ENCODE data around the gene TM7SF2.

TM7SF2 gene

DNA sequence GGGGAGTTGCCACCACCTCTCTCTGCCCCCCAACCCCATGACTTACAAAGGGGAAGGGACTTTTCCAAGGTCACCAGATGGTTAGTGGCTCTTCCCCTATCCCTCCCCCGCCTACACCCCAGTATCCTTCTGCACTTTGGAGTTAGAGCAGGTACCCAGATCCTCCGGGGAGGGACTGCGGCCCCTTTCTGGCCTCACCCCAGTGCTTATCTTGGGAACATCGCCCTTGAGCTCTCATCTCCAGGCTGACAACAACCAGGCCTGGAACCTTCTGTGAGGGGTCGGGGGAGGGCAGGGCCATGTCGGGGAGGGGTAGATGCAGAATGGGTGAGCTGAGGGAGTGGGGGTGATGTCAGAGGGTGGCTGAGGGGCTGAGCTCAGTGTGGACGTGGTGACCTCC is 45.8 kb upstream of the TM7SF2 start:
- no peaks in the 10 kb centered on the region for H3K36me3 ChIP-seq (ENCODE audit: insufficient read depth, low read length)
- H3K27me3 ChIP-seq (ENCODE audit: insufficient read depth, low read length, poor library complexity), result no peaks in the 10 kb centered on the region
- H3K9ac ChIP-seq (ENCODE audit: low read depth, low read length), result no peak overlapping the region
- no peaks in the 10 kb centered on the region for H4K20me1 ChIP-seq (ENCODE audit: insufficient read depth, low read length)
- no peak overlapping the region for H2AFZ ChIP-seq (ENCODE audit: low read depth, low read length)
- ATAC-seq (ENCODE audit: insufficient read depth, low read depth), result no peak
- H3K27ac ChIP-seq (ENCODE audit: low read length), result no peak overlapping the region
- no peak overlapping the region for H3K4me3 ChIP-seq (ENCODE audit: low read depth in 1 of 2, low read length in 2 of 2)
- H3K9me3 ChIP-seq (ENCODE audit: insufficient read depth, low read length, severe bottlenecking), result no peaks in the 10 kb centered on the region
- no peak for DNase-seq
- no peak overlapping the region for H3K4me2 ChIP-seq (ENCODE audit: insufficient read depth, low read length)
- no peaks in the 10 kb centered on the region for H3K79me2 ChIP-seq (ENCODE audit: insufficient read depth, low read length)
- no peak for TF ChIP-seq EZH2 (IDR thresholded peaks at IDR 0.05; ENCODE audit: borderline replicate concordance, low read depth, low read length, severe bottlenecking)
- TF ChIP-seq, protein P1, sequence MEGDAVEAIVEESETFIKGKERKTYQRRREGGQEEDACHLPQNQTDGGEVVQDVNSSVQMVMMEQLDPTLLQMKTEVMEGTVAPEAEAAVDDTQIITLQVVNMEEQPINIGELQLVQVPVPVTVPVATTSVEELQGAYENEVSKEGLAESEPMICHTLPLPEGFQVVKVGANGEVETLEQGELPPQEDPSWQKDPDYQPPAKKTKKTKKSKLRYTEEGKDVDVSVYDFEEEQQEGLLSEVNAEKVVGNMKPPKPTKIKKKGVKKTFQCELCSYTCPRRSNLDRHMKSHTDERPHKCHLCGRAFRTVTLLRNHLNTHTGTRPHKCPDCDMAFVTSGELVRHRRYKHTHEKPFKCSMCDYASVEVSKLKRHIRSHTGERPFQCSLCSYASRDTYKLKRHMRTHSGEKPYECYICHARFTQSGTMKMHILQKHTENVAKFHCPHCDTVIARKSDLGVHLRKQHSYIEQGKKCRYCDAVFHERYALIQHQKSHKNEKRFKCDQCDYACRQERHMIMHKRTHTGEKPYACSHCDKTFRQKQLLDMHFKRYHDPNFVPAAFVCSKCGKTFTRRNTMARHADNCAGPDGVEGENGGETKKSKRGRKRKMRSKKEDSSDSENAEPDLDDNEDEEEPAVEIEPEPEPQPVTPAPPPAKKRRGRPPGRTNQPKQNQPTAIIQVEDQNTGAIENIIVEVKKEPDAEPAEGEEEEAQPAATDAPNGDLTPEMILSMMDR (IDR thresholded peaks at IDR 0.05; ENCODE audit: borderline replicate concordance, extremely low read depth, low read length, poor library complexity, severe bottlenecking), result no peak
- H3K4me1 ChIP-seq (ENCODE audit: insufficient read depth, low read length), result no peaks in the 10 kb centered on the region

DNA sequence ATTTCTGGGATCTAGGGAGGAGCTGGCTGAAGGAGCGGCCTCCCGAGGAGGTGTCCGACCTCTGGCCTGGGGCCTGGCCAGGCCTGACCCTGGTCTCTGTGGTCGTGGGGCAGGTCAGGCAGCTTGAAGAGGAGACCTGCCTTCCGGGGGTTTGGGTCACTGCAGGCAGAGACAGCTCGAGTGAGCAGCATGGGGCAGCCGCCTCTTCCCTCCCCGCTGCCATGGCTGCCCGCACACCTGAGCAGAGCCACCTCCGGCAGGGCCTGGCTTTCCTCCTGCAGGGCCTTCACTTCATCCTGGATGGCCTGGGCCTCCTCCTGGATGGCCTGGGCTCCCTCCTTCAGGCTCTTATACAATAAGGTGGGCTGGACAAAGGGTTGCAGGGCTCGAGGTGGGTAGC is 45.4 kb upstream of the TM7SF2 start:
- Histone ChIP-seq H3K27ac (ENCODE audit: low read length) (no peak overlapping the region), H3K4me2 (ENCODE audit: insufficient read depth, low read length) (no peak overlapping the region), H2AFZ (ENCODE audit: low read depth, low read length) (no peak overlapping the region), H3K4me1 (ENCODE audit: insufficient read depth, low read length) (no peaks in the 10 kb centered on the region), H4K20me1 (ENCODE audit: insufficient read depth, low read length) (no peaks in the 10 kb centered on the region), H3K4me3 (ENCODE audit: low read depth in 1 of 2, low read length in 2 of 2) (no peak overlapping the region), H3K9me3 (ENCODE audit: insufficient read depth, low read length, severe bottlenecking) (no peaks in the 10 kb centered on the region), H3K36me3 (ENCODE audit: insufficient read depth, low read length) (no peaks in the 10 kb centered on the region), H3K79me2 (ENCODE audit: insufficient read depth, low read length) (no peaks in the 10 kb centered on the region), H3K27me3 (ENCODE audit: insufficient read depth, low read length, poor library complexity) (no peaks in the 10 kb centered on the region), H3K9ac (ENCODE audit: low read depth, low read length) (no peak overlapping the region)
- TF ChIP-seq, protein P1 (IDR thresholded peaks at IDR 0.05; ENCODE audit: borderline replicate concordance, extremely low read depth, low read length, poor library complexity, severe bottlenecking), result no peak
- TF ChIP-seq EZH2 (IDR thresholded peaks at IDR 0.05; ENCODE audit: borderline replicate concordance, low read depth, low read length, severe bottlenecking), result no peak
- DNase-seq, result no peak
- ATAC-seq (ENCODE audit: insufficient read depth, low read depth), result no peak

DNA sequence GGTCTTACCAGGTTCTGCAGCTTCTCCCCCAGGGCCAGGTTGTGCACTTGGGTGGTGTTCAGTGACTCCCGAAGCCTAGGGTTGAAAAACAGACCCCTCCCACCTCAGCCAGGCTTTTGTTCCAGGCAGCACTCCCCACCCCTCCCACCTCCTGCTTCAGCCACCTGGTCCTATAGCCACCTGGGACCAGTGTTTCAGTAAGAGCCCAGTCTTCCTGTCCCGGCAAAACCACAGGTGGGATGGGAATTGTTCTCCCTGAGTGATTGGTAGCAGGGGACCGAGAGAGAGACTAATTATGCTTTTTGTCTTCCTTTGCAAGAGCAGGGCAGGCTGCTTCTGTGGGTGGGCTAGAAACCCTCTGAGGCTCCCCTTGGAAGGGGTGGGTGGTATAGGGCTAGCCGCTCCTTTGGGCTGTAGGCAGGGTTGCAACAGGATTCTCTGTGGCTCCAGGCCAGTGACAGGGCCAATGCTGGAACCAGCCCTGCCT is 44.8 kb upstream of the TM7SF2 start:
- TF ChIP-seq, protein P1 (IDR thresholded peaks at IDR 0.05; ENCODE audit: borderline replicate concordance, extremely low read depth, low read length, poor library complexity, severe bottlenecking), result no peak
- no peak for TF ChIP-seq EZH2 (IDR thresholded peaks at IDR 0.05; ENCODE audit: borderline replicate concordance, low read depth, low read length, severe bottlenecking)
- no peak for DNase-seq
- Histone ChIP-seq H3K79me2 (ENCODE audit: insufficient read depth, low read length) (no peaks in the 10 kb centered on the region), H3K4me1 (ENCODE audit: insufficient read depth, low read length) (no peaks in the 10 kb centered on the region), H3K4me2 (ENCODE audit: insufficient read depth, low read length) (no peak overlapping the region), H3K27me3 (ENCODE audit: insufficient read depth, low read length, poor library complexity) (no peaks in the 10 kb centered on the region), H2AFZ (ENCODE audit: low read depth, low read length) (no peak overlapping the region), H4K20me1 (ENCODE audit: insufficient read depth, low read length) (no peaks in the 10 kb centered on the region), H3K36me3 (ENCODE audit: insufficient read depth, low read length) (no peaks in the 10 kb centered on the region), H3K9ac (ENCODE audit: low read depth, low read length) (no peak overlapping the region), H3K4me3 (ENCODE audit: low read depth in 1 of 2, low read length in 2 of 2) (no peak overlapping the region), H3K27ac (ENCODE audit: low read length) (no peak overlapping the region), H3K9me3 (ENCODE audit: insufficient read depth, low read length, severe bottlenecking) (no peaks in the 10 kb centered on the region)
- no peak for ATAC-seq (ENCODE audit: insufficient read depth, low read depth)

DNA sequence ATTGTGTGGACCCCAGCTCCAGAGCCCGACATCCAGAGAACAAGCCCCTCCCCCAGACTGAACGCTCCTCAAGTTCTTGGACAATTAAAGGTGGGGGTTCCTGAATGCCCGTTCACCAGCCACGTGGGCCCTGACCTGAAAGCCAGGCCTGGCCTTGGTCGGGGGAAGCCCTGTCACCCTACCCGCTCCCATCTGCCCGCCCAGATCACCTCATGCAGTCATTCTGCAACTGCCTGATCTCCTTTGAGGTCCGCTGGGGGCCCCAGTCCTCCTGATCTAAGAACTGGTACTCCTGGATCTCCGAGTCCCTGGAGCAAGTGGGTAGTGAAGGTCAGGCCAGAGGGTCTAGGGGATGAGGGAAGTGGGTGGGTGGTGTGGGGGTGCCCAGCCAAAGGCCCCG is 44.2 kb upstream of the TM7SF2 start:
- Histone ChIP-seq H2AFZ (ENCODE audit: low read depth, low read length) (no peak overlapping the region), H3K4me2 (ENCODE audit: insufficient read depth, low read length) (no peak overlapping the region), H3K4me3 (ENCODE audit: low read depth in 1 of 2, low read length in 2 of 2) (no peak overlapping the region), H3K27me3 (ENCODE audit: insufficient read depth, low read length, poor library complexity) (no peaks in the 10 kb centered on the region), H3K9me3 (ENCODE audit: insufficient read depth, low read length, severe bottlenecking) (no peaks in the 10 kb centered on the region), H3K27ac (ENCODE audit: low read length) (no peak overlapping the region), H4K20me1 (ENCODE audit: insufficient read depth, low read length) (no peaks in the 10 kb centered on the region), H3K36me3 (ENCODE audit: insufficient read depth, low read length) (no peaks in the 10 kb centered on the region), H3K4me1 (ENCODE audit: insufficient read depth, low read length) (no peaks in the 10 kb centered on the region), H3K79me2 (ENCODE audit: insufficient read depth, low read length) (no peaks in the 10 kb centered on the region), H3K9ac (ENCODE audit: low read depth, low read length) (no peak overlapping the region)
- no peak for ATAC-seq (ENCODE audit: insufficient read depth, low read depth)
- DNase-seq, result no peak
- TF ChIP-seq, protein P1 (IDR thresholded peaks at IDR 0.05; ENCODE audit: borderline replicate concordance, extremely low read depth, low read length, poor library complexity, severe bottlenecking), result no peak
- TF ChIP-seq EZH2 (IDR thresholded peaks at IDR 0.05; ENCODE audit: borderline replicate concordance, low read depth, low read length, severe bottlenecking), result no peak
